LNCaP clone FGC (cell line): ENCODE measurements around the gene MTF1.

ENCODE experiments used
- DNase-seq: peaks from one replicate; pipeline ENCODE4 v3.0.0-alpha.2; 2011; ENCODE audit warnings: low read depth
- H3K4me3 ChIP-seq: 2 replicates; pipeline ENCODE4 v1.5.1; 2011; ENCODE audit warnings: mild to moderate bottlenecking, low read depth, low read length, control low read depth
- TF ChIP-seq, protein P1 (sequence below): IDR thresholded peaks from 2 replicates; pipeline ENCODE4 v1.5.1; 2012; ENCODE audit warnings: mild to moderate bottlenecking; ENCODE audit not compliant: control insufficient read depth, insufficient read depth; ENCODE audit errors: extremely low read depth

The MTF1 gene

DNA sequence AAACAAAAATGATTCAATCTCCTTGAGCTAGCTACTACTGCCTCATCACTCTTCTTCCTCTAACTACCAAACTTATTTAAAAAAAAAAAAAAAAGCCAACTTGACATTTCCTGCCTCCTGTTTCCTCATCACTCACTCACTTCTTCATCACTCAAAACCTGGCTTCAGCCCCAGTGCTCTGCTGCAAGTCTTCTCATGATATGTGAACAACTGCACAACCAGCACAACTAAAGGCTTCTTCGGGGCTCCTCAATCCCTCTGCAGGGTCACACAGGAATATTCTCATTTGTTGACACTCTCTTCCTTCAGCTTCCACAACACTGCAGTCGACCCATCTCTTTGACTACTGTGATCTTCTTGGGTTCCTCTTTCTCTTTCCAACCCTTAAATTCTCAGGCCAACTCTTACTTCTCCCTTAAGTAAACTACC is 7.6 kb downstream of the MTF1 start:
- TF ChIP-seq, protein P1, sequence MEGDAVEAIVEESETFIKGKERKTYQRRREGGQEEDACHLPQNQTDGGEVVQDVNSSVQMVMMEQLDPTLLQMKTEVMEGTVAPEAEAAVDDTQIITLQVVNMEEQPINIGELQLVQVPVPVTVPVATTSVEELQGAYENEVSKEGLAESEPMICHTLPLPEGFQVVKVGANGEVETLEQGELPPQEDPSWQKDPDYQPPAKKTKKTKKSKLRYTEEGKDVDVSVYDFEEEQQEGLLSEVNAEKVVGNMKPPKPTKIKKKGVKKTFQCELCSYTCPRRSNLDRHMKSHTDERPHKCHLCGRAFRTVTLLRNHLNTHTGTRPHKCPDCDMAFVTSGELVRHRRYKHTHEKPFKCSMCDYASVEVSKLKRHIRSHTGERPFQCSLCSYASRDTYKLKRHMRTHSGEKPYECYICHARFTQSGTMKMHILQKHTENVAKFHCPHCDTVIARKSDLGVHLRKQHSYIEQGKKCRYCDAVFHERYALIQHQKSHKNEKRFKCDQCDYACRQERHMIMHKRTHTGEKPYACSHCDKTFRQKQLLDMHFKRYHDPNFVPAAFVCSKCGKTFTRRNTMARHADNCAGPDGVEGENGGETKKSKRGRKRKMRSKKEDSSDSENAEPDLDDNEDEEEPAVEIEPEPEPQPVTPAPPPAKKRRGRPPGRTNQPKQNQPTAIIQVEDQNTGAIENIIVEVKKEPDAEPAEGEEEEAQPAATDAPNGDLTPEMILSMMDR: no peak
- no peak for DNase-seq
- H3K4me3 ChIP-seq: no peak overlapping the region

DNA sequence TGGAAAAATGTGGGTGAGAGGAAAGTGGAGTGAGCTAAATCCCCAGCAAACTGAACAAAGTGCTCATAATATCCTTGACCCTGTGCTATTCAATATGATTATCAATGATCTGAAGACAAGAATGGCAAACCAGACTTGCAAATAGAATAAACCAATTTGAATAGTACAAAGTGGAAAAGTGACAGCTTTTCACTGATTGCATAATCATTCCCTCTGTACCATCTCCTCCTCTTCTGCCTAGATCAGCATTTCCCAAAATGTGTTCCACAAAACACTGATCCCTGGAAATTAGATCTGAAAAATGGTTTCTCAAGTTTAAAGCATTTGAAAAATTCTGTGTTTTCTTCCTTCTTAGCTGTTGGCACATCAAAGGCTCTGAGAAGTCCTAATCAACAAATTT is 8.1 kb downstream of the MTF1 start:
- H3K4me3 ChIP-seq: no peak overlapping the region
- DNase-seq: no peak
- TF ChIP-seq, protein P1: no peak

DNA sequence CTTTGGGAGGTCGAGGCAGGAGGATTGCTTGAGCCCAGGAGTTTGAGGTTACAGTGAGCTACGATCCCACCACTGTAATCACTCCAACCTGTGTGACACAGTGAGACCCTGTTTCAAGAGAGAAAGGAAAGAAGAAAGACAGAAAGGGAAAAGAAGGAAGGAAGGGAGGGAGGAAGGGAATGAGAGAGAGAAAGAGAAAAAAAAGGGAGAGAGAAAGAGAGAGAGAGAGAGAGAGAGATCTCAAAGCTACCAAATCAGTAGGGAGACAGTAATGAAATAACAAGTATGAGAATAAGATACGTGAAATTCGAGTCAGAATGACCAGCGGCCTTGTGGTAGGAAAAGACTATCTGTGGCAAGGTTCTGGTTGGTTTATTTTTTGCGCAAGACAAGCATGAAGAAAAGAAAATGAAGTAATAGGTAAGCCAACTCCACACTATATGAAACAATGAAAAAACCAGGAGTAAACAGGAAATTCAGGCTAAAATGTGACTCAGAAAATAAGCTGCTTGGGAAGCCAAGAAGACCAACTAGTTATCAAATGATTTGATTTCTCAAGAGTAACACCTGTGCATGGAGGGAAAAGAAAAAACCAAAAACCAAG is 8.9 kb downstream of the MTF1 start:
- no peak for DNase-seq
- no peak overlapping the region for H3K4me3 ChIP-seq
- TF ChIP-seq, protein P1: no peak

DNA sequence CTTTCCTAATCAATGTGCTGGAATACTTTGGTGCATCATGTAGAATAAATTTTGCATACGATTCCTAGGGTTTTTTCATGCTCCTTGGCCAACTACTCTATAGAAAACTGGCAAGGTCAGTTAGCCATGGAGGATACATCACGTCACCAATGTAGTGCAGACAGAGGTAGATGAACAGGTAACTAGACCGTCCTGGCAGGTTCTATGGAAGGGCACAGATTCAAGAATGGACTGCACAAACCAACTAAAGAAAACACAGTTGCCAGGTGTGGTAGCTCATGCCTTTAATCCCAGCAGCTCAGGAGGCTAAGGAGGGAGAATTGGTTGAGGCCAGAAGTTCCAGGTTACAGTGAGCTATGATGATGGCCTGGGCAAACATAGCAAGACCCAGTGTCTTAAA is 9.9 kb downstream of the MTF1 start:
- peak; percentile 84 for DNase-seq
- H3K4me3 ChIP-seq: no peak overlapping the region
- TF ChIP-seq, protein P1: no peak

DNA sequence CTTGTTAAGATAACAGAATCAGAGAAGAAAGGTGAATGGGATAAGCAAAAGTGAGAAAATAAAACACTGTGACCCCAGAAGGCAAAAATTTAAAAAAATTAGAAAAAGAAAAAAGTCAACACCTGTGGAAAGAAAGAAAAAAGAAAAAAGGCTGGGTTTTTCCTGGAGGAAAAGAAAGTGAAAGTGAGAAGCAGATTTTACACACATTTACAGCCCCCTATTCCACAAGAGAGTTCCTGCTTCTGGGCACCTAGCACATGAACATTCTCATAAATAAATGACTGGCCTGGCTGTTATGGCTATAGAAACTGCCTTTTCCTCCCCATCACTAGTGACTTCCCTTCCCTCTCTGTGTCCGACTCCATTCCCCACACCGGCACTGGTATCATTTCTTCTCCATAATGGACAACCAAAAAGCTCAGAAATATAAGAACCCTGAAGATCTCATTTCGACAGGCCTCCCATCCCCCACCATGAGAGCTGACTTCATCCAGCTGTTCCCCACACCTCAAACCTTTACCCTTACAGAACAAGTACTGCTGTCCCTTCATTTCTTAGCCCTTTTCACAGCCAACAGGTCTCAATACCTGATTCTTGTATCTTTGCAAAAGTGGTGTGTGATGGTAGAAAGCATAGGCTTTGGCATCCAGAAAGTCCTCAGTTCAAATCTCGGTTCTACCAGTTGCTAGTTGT is 12.6 kb downstream of the MTF1 start:
- TF ChIP-seq, protein P1: no peak
- DNase-seq: no peak
- H3K4me3 ChIP-seq: no peak overlapping the region

DNA sequence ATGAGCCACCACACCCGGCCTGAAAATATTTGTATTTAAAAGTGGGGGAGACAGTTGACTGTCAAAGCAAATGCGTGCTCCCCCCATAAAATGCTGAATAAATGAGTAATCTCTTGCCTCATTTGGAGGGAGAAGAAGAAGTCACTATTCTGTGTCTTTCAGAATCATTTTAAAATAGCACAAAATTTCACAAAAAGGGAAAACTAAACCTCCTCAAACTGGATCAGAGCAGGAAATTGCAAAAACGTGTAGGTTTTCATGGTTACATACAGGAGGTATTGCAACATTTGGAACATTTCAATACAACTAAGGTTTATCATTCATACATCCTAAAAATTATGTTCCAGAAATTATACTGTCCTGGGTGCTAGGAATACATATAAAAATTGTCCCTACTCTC is 13.6 kb downstream of the MTF1 start:
- no peak overlapping the region for H3K4me3 ChIP-seq
- TF ChIP-seq, protein P1: no peak
- no peak for DNase-seq
